HFF-Myc (cell line): ENCODE measurements around the gene TMEM51.

Source experiments
- DNase-seq: peaks from one replicate; pipeline ENCODE4 v3.0.0-alpha.2; 2011; ENCODE audit warnings: low read depth; ENCODE audit errors: extremely low read depth
- H3K4me3 ChIP-seq: replicated peaks from 2 replicates; pipeline ENCODE4 v1.5.1; 2011; ENCODE audit warnings: low read depth, mild to moderate bottlenecking, control low read depth, low read length
- TF ChIP-seq, protein P1 (sequence below): IDR thresholded peaks from 2 replicates; pipeline ENCODE4 v1.5.1; 2012; ENCODE audit warnings: mild to moderate bottlenecking, low read depth, low read length, control low read depth; ENCODE audit errors: missing control alignments

Gene TMEM51

DNA sequence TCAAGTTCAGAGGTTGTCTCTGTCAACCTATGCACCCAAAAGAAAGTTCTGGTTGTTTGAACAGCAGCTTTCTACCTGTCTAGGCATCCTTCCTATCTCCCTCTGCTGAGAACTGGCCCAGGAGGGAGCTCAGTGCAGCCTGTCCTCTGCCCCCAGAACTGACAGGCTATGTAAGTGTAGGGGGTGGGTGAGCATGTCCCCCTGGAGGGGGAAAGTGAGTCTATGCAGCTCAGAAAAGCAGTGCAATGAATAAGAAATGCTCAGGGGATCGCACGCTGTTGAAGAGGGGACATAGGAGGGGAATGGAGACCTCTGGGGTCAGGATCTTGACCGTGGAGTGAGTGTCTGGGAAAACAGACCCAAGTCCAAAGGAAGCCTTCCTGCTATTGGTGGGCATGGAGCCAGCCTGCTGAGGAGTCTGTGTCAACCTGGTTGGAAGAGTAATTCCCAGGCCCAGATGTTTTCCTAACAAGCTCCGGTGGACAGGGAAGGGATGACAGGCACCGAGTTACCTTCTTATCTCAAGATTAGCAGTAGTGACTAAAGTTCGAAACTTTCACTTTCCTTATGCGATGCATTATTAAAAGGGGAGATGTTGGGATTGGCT lies 67.4 kb downstream of the TMEM51 start:
- no peak overlapping the region for H3K4me3 ChIP-seq
- TF ChIP-seq, protein P1, sequence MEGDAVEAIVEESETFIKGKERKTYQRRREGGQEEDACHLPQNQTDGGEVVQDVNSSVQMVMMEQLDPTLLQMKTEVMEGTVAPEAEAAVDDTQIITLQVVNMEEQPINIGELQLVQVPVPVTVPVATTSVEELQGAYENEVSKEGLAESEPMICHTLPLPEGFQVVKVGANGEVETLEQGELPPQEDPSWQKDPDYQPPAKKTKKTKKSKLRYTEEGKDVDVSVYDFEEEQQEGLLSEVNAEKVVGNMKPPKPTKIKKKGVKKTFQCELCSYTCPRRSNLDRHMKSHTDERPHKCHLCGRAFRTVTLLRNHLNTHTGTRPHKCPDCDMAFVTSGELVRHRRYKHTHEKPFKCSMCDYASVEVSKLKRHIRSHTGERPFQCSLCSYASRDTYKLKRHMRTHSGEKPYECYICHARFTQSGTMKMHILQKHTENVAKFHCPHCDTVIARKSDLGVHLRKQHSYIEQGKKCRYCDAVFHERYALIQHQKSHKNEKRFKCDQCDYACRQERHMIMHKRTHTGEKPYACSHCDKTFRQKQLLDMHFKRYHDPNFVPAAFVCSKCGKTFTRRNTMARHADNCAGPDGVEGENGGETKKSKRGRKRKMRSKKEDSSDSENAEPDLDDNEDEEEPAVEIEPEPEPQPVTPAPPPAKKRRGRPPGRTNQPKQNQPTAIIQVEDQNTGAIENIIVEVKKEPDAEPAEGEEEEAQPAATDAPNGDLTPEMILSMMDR: no peak
- DNase-seq: no peak

DNA sequence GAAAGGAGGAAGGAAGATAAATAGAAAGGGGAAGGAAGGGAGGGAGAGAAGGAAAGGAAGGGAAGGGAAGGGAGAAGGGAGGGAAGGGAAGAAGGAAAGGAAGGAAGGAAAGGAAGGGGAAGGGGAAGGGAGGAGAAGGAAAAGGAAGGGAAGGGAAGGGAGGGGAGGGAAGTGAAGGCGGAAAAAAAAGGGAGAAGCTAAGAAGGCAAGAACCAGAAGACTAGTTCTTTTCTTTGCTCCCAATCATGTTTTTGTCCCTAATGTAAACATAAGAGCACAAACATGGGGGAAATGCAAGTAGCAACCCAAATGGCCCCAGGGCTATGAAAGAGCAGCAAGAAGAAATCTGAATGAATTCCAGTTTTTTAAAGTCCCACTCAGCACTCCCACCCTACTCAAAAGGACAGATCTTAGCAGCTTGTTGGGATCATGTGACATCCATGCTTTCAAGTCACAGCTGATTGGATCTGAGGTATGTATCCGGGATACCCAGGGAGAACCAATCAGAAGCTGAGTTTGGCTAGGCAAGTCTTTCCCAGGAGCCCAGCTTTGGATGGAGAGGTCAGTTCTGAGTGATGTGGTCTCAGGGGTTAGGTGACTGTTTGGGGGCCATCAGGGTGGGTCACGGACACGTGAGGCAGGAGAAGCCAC lies 69.2 kb downstream of the TMEM51 start:
- TF ChIP-seq, protein P1: no peak
- DNase-seq: no peak
- no peak overlapping the region for H3K4me3 ChIP-seq

DNA sequence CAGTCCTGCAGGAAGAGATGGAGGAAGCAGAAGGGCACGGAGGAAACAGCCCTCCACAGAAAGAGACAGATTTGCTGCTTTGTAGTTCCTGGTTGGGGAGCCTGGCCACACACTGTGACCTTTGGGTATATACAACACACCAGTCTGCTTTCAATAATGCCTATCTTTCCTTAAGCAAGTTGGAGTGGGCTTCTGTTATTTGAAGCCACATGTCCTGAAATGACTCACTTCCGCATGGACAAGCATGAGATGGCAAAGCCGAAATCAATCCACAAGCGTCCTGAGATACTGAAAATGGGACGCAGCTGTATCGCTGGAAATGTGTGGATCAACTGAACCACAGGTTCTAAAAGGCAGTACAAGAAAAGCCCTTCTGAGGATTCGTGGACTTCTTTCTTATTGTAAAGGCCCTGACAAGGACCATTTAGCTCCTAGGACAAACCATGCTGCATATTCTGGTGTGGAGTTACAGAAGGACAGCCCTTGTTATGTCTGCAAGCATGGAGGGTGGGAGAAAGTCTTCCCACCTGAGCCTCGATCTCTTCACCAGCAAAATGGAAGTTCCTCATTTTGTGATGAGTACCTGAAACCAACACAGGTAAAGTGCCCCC lies 70.8 kb downstream of the TMEM51 start:
- H3K4me3 ChIP-seq: no peak overlapping the region
- DNase-seq: no peak
- TF ChIP-seq, protein P1: no peak

DNA sequence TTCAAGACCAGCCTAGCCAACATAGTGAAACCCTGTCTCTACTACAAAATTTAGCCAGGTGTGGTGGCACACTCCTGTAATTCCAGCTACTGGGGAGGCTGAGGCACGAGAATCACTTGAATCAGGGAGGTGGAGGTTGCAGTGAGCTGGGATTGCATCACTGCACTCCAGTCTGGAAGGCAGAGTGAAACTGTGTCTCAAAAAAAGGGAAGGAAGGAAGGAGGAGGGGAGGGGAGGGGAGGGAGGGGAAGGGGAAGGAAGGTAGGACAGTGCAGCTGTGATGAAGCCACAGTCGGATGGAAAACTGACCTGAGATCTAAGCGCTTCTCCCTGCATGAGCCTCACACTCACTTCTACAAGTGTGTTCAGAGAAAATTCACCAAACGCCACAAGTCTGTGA lies 71.4 kb downstream of the TMEM51 start:
- no peak overlapping the region for H3K4me3 ChIP-seq
- no peak for DNase-seq
- TF ChIP-seq, protein P1: no peak

DNA sequence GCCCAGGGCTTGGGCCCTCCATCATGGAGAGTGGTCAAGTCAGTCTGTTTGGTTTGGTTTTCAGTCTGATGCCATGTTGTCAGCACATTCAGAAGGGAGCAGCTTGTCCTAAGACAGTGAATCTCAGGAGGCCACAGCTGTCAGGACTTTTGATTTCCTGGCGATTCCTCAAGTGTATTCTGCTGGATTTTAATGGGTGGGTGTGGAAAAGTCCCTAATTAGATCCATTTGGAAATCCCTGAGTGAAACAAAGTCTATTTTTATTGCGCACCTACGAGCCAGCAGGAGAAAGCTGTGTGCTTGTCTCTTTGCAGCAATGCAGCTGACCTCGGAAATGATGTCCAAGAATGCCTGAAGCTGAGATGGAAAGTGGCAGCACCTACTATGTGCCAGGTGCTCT lies 71.9 kb downstream of the TMEM51 start:
- H3K4me3 ChIP-seq: no peak overlapping the region
- DNase-seq: no peak
- TF ChIP-seq, protein P1: no peak

DNA sequence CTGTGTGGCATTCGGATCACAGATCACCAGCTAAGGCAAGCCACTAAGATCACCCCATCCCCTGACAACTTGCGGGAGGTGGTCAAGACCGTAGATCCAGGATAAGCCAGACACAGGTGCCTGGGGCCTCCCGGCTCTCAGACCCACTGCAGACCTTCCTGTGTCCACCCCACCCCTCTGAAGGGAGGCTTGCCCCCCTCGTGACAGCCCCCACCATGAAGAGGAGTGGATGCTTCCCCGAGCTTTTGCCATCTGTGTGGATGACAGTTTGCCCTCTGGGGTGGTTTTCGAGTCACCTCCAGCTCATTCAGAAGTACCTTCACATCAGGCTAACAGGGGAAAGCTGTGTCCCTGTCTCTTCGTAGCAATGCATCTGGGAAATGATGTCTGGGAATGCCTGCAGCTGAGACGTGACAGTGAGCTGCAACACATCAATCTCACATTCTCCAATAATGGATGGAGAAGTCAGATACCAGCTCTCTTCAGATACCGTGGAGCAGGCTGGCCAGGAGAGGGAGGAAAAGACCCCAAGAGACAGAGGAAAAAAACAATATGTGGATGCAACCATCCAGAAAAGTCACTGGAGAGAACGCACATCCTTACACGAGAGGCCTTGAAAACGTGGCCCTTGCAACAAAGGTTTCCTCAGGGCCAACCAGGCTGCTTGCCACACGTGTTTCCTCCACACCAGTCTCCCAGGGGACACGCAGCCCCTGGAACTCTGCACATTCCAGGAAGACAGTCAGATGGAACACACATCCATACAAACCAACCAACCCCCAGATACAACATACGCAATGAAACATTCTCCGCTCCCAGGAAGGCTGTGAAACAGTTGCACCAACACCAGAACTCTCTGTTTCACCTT lies 73.1 kb downstream of the TMEM51 start:
- TF ChIP-seq, protein P1: no peak
- H3K4me3 ChIP-seq: no peak overlapping the region
- DNase-seq: no peak
